GM23248 (cell line): ENCODE measurements around the gene GSG1L.

ENCODE experiments used
- EZH2 ChIP-seq: fragments of 200-600 bp; sonication (generic); IDR thresholded peaks from 2 replicates; pipeline ENCODE4 v1.6.1; 2018; ENCODE audit warnings: antibody characterized with exemption, mild to moderate bottlenecking; ENCODE audit not compliant: insufficient read depth, poor library complexity, severe bottlenecking
- EZH2phosphoT487 ChIP-seq: fragments of 200-600 bp; sonication (generic); IDR thresholded peaks from 2 replicates; pipeline ENCODE4 v1.6.1; 2018; ENCODE audit warnings: antibody characterized with exemption, moderate library complexity, mild to moderate bottlenecking, low read depth; ENCODE audit not compliant: insufficient read depth

DNA sequence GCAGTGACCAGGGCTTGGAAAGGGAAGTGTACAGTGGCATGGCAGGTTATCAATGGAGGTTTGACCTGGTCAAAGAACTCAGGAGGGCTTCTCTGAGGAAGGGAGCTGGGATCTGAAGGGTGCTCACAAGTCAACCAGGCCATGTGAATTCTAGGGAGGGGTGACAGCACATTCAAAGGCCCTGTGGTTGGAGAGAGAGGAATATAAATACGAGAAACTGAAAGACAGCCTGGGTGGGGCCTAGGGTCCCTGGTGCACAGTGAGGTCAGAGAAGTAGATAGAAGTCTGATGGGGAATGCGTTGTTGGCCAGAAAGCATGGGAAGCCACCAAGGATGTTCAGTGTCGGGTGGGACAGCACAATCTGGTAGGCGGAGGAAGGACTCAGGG, 302.7 kb downstream of the GSG1L start:
- no peak for TF ChIP-seq EZH2
- TF ChIP-seq EZH2phosphoT487 = no peak
